Osteoblast (primary cell): ENCODE data around the gene CREB1. TPM values are rescaled to one million over a fixed set of nuclear protein-coding genes. Genes with fewer than 3 reads are reported as not detected.
"Not testable (repeated sequence)": the region's sequence is repeated elsewhere in the genome, so short reads cannot be mapped to it uniquely, and the experiment has no call there.

Experiments used
- DNase-seq: peaks from one replicate; pipeline ENCODE4 v3.0.0; 2011; ENCODE audit warnings: low spot score, mixed read lengths; ENCODE audit not compliant: insufficient read length; ENCODE audit errors: missing footprints
- H2AFZ ChIP-seq: 2 replicates; pipeline ENCODE4 v1.6.0; 2011; ENCODE audit warnings: mild to moderate bottlenecking, low read length
- H3K27ac ChIP-seq: 2 replicates; pipeline ENCODE4 v1.5.1; 2011; ENCODE audit warnings: mild to moderate bottlenecking, low read depth, low read length, moderate library complexity
- H3K27me3 ChIP-seq: 2 replicates; pipeline ENCODE4 v1.6.0; 2012; ENCODE audit warnings: mild to moderate bottlenecking, control low read depth, inconsistent platforms, low read length, moderate library complexity; ENCODE audit not compliant: insufficient read depth
- H3K36me3 ChIP-seq: 2 replicates; pipeline ENCODE4 v1.5.1; 2011; ENCODE audit warnings: mild to moderate bottlenecking, low read length, control low read depth, moderate library complexity; ENCODE audit not compliant: insufficient read depth
- H3K4me1 ChIP-seq: 2 replicates; pipeline ENCODE4 v1.5.1; 2011; ENCODE audit warnings: mild to moderate bottlenecking, low read length, control low read depth, moderate library complexity; ENCODE audit not compliant: insufficient read depth
- H3K4me2 ChIP-seq: 2 replicates; pipeline ENCODE4 v1.6.0; 2011; ENCODE audit warnings: mild to moderate bottlenecking, low read length; ENCODE audit not compliant: insufficient read depth
- H3K4me3 ChIP-seq: fragments of 200-600 bp; sonication (generic); 3 replicates; pipeline ENCODE4 v1.5.1; 2012; ENCODE audit warnings: mild to moderate bottlenecking, low read length, inconsistent platforms; ENCODE audit not compliant: insufficient read depth
- H3K79me2 ChIP-seq: 2 replicates; pipeline ENCODE4 v1.6.0; 2012; ENCODE audit warnings: mild to moderate bottlenecking, low read length, control low read depth, inconsistent platforms; ENCODE audit not compliant: insufficient read depth
- H3K9me3 ChIP-seq: 2 replicates; pipeline ENCODE4 v1.5.1; 2011; ENCODE audit warnings: low read depth, low read length, control low read depth
- H4K20me1 ChIP-seq: 2 replicates; pipeline ENCODE4 v1.6.0; 2012; ENCODE audit warnings: mild to moderate bottlenecking, low read length, control low read depth; ENCODE audit not compliant: insufficient read depth
- total RNA-seq: library from RNA; depleted of rRNA; stranded (reverse); fragments of >200 nt; gene quantifications from 2 replicates; pipeline ENCODE4 v1.2.3, GENCODE V29; 2012
- TF ChIP-seq, protein P1 (sequence below): IDR thresholded peaks from 2 replicates; pipeline ENCODE4 v1.5.1; 2011; ENCODE audit warnings: mild to moderate bottlenecking, low read depth, low read length, moderate library complexity; ENCODE audit errors: extremely low read depth

Gene CREB1
- total RNA-seq, 1 donor: 38.4 TPM

DNA sequence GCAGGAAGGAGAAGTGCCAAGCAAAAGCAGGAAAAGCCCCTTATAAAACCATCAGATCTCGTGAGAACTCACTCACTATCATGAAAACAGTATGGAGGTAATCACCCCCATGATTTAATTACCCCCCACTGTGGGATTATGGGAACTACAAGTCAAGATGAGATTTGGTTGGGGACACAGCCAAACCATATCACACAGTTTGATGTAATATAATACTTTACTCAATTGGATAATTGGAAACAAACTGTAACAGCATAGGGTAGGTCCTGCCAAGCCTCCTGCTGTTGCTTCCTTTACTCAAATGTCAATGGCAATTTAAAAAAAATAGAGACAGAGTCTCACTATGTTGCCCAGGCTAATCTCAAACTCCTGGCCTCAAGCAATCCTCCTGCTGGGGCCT, 110.9 kb downstream of the CREB1 start:
- Histone ChIP-seq H3K27ac (no peak overlapping the region), H2AFZ (no peak overlapping the region), H3K9me3 (peaks cover 3% of the 10 kb centered on the region), H3K79me2 (no peaks in the 10 kb centered on the region), H3K4me3 (no peak overlapping the region), H3K4me1 (no peaks in the 10 kb centered on the region), H3K27me3 (no peaks in the 10 kb centered on the region), H3K36me3 (no peaks in the 10 kb centered on the region), H3K4me2 (no peak overlapping the region), H4K20me1 (no peaks in the 10 kb centered on the region)
- TF ChIP-seq, protein P1, sequence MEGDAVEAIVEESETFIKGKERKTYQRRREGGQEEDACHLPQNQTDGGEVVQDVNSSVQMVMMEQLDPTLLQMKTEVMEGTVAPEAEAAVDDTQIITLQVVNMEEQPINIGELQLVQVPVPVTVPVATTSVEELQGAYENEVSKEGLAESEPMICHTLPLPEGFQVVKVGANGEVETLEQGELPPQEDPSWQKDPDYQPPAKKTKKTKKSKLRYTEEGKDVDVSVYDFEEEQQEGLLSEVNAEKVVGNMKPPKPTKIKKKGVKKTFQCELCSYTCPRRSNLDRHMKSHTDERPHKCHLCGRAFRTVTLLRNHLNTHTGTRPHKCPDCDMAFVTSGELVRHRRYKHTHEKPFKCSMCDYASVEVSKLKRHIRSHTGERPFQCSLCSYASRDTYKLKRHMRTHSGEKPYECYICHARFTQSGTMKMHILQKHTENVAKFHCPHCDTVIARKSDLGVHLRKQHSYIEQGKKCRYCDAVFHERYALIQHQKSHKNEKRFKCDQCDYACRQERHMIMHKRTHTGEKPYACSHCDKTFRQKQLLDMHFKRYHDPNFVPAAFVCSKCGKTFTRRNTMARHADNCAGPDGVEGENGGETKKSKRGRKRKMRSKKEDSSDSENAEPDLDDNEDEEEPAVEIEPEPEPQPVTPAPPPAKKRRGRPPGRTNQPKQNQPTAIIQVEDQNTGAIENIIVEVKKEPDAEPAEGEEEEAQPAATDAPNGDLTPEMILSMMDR: no peak
- no peak for DNase-seq

DNA sequence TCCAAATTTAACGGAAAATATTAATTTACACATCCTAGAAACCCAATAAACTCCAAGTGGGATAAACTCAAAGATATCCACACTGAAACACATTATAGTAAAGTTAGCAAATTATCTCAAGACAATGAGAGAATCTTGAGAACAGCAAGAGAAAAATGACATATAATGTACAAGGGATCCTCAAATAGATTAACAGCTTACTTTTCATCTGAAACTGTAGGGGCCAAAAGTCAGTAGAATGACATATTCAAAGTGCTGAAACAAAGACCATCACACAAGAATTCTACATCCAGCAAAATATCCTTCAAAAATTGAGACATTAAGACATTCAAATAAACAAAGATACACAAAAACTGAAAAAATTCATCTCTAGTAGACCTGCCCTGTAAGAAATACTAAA, 114.1 kb downstream of the CREB1 start:
- Histone ChIP-seq H3K4me3 (no peak overlapping the region), H3K79me2 (no peaks in the 10 kb centered on the region), H4K20me1 (no peaks in the 10 kb centered on the region), H3K9me3 (peaks cover 3% of the 10 kb centered on the region), H3K4me2 (no peak overlapping the region), H2AFZ (no peak overlapping the region), H3K4me1 (no peaks in the 10 kb centered on the region), H3K27me3 (no peaks in the 10 kb centered on the region), H3K27ac (no peak overlapping the region), H3K36me3 (no peaks in the 10 kb centered on the region)
- no peak for DNase-seq
- TF ChIP-seq, protein P1: no peak

DNA sequence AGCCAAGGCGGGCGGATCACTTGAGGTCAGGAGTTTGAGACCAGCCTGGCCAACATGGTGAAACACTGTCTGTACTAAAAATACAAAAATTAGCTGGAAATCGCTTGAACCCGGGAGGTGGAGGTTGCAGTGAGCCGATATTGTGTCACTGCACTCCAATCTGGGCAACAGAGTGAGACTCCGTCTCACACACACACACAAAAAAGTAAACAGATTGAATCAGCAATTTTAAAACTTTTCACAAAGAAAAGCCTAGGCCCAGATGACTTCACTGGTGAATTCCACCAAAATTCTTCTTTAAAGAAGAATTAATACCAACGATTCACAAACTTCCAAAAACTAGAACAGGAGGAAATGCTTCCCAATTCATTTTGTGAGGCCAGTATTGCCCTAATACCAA, 116.8 kb downstream of the CREB1 start:
- H4K20me1 ChIP-seq, H3K4me2 ChIP-seq, H3K27me3 ChIP-seq, DNase-seq, H3K36me3 ChIP-seq, H3K4me3 ChIP-seq, H3K79me2 ChIP-seq, H3K27ac ChIP-seq, H2AFZ ChIP-seq, H3K9me3 ChIP-seq, H3K4me1 ChIP-seq: not testable (repeated sequence)

Other genes starting within 250 kb of the CREB1 start
- 8.5 and 13.4 TPM in 2 replicates for gene METTL21A, start 95.4 kb downstream of the CREB1 start, total RNA-seq
- 14.1 and 15.9 TPM in 2 replicates for gene CCNYL1, start 181.7 kb downstream of the CREB1 start, total RNA-seq
- 10.6 and 12.7 TPM in 2 replicates for gene FZD5, start 239.9 kb downstream of the CREB1 start, total RNA-seq